SK-N-SH (cell line): ENCODE data around the gene TPRA1.

Experiments
- CHD2 ChIP-seq: fragments of 150-350 bp; IDR thresholded peaks from 2 replicates; pipeline ENCODE4 v1.6.1; 2018; ENCODE audit warnings: low read length; ENCODE audit not compliant: partially characterized antibody
- EP300 ChIP-seq, 2 experiments: IDR thresholded peaks; 2 replicates each; pipeline versions ENCODE4 v1.4.0 to v1.6.1; 2012; ENCODE audit warnings: borderline replicate concordance in 1 of 2, low read depth in 1 of 2, low read length in 1 of 2
- GABPA ChIP-seq: IDR thresholded peaks from 2 replicates; pipeline ENCODE4 v1.4.0; 2012; ENCODE audit warnings: low read depth, mild to moderate bottlenecking
- POLR2AphosphoS5 ChIP-seq: IDR thresholded peaks from 2 replicates; pipeline ENCODE4 v1.6.1; 2012; ENCODE audit warnings: low read depth, low read length
- RAD21 ChIP-seq: IDR thresholded peaks from 2 replicates; pipeline ENCODE4 v1.6.1; 2012; ENCODE audit warnings: mild to moderate bottlenecking, low read length
- SMC3 ChIP-seq: IDR thresholded peaks from 2 replicates; pipeline ENCODE4 v1.6.1; 2012; ENCODE audit warnings: low read depth, low read length, improper control_type of control experiment
- TAF1 ChIP-seq: IDR thresholded peaks from 2 replicates; pipeline ENCODE4 v1.6.1; 2012; ENCODE audit warnings: low read depth, mild to moderate bottlenecking, low read length, moderate library complexity, borderline replicate concordance
- TF ChIP-seq, protein P1 (sequence below): fragments of 200-600 bp; sonication (generic); IDR thresholded peaks from 2 replicates; pipeline ENCODE4 v1.6.1; 2017; ENCODE audit warnings: antibody characterized with exemption, mild to moderate bottlenecking, moderate library complexity
- TF ChIP-seq, protein P2 (sequence below): fragments of 150-350 bp; IDR thresholded peaks from 2 replicates; pipeline ENCODE4 v1.6.1; 2017; ENCODE audit warnings: antibody characterized with exemption, low read length, low read depth, borderline replicate concordance
- TF ChIP-seq, protein P3 (sequence below): IDR thresholded peaks from 2 replicates; pipeline ENCODE4 v1.4.0; 2012; ENCODE audit warnings: low read depth
- TF ChIP-seq, protein P4 (sequence below): IDR thresholded peaks from 2 replicates; pipeline ENCODE4; 2012

DNA sequence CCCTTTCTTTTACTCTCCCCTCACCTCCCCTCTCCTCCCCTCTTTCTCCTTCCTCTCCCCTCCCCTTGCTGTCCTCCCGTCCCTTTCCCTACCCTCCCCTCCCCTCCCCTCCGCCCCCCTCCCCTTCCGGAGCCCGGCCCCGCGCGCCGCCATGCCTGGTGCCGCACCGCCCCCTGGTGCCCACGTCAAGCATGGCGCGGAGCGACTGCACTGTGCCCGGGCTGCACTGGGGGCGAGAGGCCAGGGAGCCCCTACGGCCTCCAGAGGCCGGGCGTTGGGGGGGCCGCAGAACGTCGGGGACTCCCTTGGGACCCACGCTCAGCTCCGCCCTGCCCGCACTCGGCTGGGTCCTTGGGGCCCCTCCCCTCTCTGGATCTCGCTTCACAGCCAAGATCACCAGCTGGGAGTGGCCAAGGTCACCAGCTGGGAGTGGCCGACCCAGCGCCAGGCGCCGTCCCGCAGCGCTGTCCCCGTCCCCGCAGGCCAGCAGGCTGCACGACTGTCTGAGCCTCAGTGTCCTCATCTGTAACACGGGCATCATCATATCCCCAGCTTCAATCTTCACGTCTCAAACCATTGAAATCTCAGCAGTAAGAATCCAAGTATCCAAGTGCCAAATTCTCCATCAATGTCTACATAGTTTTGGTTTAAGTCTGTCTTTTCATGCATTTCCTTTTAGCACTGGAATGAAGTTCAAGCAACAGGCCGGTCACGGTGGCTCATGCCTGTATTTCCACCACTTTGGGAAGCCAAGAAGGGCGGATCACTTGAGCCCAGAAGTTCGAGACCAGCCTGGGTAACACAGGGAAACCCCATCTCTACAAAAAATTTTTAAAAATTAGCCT lies 42.5 kb downstream of the TPRA1 start:
- TF ChIP-seq POLR2AphosphoS5 (no peak), SMC3 (peak; percentile 36; the same call in 1 of the 2 replicates), CHD2 (no peak), GABPA (no peak), TAF1 (no peak), RAD21 (peak; percentile 63), EP300 (IDR thresholded peaks at IDR 0.05; ENCODE audit: borderline replicate concordance in 1 of 2, low read depth in 1 of 2, low read length in 1 of 2) (no peak)
- TF ChIP-seq, protein P1, sequence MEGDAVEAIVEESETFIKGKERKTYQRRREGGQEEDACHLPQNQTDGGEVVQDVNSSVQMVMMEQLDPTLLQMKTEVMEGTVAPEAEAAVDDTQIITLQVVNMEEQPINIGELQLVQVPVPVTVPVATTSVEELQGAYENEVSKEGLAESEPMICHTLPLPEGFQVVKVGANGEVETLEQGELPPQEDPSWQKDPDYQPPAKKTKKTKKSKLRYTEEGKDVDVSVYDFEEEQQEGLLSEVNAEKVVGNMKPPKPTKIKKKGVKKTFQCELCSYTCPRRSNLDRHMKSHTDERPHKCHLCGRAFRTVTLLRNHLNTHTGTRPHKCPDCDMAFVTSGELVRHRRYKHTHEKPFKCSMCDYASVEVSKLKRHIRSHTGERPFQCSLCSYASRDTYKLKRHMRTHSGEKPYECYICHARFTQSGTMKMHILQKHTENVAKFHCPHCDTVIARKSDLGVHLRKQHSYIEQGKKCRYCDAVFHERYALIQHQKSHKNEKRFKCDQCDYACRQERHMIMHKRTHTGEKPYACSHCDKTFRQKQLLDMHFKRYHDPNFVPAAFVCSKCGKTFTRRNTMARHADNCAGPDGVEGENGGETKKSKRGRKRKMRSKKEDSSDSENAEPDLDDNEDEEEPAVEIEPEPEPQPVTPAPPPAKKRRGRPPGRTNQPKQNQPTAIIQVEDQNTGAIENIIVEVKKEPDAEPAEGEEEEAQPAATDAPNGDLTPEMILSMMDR = peak; percentile 63
- TF ChIP-seq, protein P2, sequence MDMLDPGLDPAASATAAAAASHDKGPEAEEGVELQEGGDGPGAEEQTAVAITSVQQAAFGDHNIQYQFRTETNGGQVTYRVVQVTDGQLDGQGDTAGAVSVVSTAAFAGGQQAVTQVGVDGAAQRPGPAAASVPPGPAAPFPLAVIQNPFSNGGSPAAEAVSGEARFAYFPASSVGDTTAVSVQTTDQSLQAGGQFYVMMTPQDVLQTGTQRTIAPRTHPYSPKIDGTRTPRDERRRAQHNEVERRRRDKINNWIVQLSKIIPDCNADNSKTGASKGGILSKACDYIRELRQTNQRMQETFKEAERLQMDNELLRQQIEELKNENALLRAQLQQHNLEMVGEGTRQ = no peak
- TF ChIP-seq, protein P3, sequence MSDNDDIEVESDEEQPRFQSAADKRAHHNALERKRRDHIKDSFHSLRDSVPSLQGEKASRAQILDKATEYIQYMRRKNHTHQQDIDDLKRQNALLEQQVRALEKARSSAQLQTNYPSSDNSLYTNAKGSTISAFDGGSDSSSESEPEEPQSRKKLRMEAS = 0 out of 2 replicates have a peak, but pooled peaks have one; percentile 26
- TF ChIP-seq, protein P4, sequence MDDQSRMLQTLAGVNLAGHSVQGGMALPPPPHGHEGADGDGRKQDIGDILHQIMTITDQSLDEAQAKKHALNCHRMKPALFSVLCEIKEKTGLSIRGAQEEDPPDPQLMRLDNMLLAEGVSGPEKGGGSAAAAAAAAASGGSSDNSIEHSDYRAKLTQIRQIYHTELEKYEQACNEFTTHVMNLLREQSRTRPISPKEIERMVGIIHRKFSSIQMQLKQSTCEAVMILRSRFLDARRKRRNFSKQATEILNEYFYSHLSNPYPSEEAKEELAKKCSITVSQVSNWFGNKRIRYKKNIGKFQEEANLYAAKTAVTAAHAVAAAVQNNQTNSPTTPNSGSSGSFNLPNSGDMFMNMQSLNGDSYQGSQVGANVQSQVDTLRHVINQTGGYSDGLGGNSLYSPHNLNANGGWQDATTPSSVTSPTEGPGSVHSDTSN = no peak
